Panc1 (cell line): Measurements from ENCODE around the gene AGRP. TPM values are rescaled to one million over a fixed set of nuclear protein-coding genes. Genes with fewer than 3 reads are reported as not detected.

Experiments
- ATAC-seq: fragments of 200-7000 bp; cut with Tn5 transposase; 2 replicates; pipeline ENCODE4 v1.9.1; 2020; ENCODE audit warnings: mild to moderate bottlenecking, moderate library complexity
- BruUV-seq: library from RNA; stranded (reverse); fragments of 400-500 nt; replicated peaks from 2 replicates; lab custom pipeline; 2021; lab: Mats Ljungman, UMichigan
- CTCF ChIA-PET: fragments of 300-600 bp; sonication (Branson Sonifier 250); formaldehyde crosslinking; loops from one replicate; lab custom pipeline; 2022; ENCODE audit warnings: antibody characterized with exemption; lab: Charles Lee
- POLR2A ChIA-PET: fragments of 300-600 bp; sonication (Branson Sonifier 250); formaldehyde crosslinking; loops from one replicate; lab custom pipeline; 2022; ENCODE audit warnings: antibody characterized with exemption; lab: Charles Lee
- DNase-seq: peaks from one replicate; pipeline ENCODE4 v3.0.0-alpha.2; 2010; ENCODE audit warnings: low read depth, low spot score
- H3K27ac ChIP-seq: 2 replicates; pipeline ENCODE4 v1.5.1; 2011; ENCODE audit warnings: mild to moderate bottlenecking, low read length, inconsistent platforms
- H3K27me3 ChIP-seq: fragments of 200-500 bp; sonication (Bioruptor generic); 2 replicates; pipeline ENCODE4 v1.6.0; 2014; ENCODE audit warnings: low read length, inconsistent platforms; ENCODE audit not compliant: control insufficient read depth, insufficient read depth
- H3K36me3 ChIP-seq: fragments of 200-500 bp; sonication (Bioruptor generic); 2 replicates; pipeline ENCODE4 v1.5.1; 2014; ENCODE audit warnings: inconsistent platforms, mild to moderate bottlenecking, low read length, moderate library complexity; ENCODE audit not compliant: control insufficient read depth, insufficient read depth
- H3K4me1 ChIP-seq: 2 replicates; pipeline ENCODE4 v1.5.1; 2011; ENCODE audit warnings: inconsistent platforms, mild to moderate bottlenecking, low read length, moderate library complexity; ENCODE audit not compliant: control insufficient read depth, insufficient read depth
- H3K4me3 ChIP-seq, 2 experiments: 2 replicates each; pipeline ENCODE4 v1.5.1; 2011 to 2012; ENCODE audit warnings: low read depth in 2 of 2, low read length in 2 of 2, mild to moderate bottlenecking in 2 of 2, inconsistent platforms in 1 of 2, moderate library complexity in 1 of 2
- H3K9me3 ChIP-seq: fragments of 200-500 bp; sonication (Bioruptor generic); 2 replicates; pipeline ENCODE4 v1.5.1; 2014; ENCODE audit warnings: low read depth, mild to moderate bottlenecking, inconsistent platforms, low read length, moderate library complexity; ENCODE audit not compliant: control insufficient read depth, insufficient read depth
- POLR2AphosphoS5 ChIP-seq: IDR thresholded peaks from 2 replicates; pipeline ENCODE4 v1.6.1; 2012; ENCODE audit warnings: mild to moderate bottlenecking, low read depth, low read length, moderate library complexity
- SIN3A ChIP-seq: IDR thresholded peaks from 2 replicates; pipeline ENCODE4 v1.6.1; 2012; ENCODE audit warnings: low read depth, mild to moderate bottlenecking, low read length, moderate library complexity, borderline replicate concordance; ENCODE audit not compliant: insufficient read depth
- TCF7L2 ChIP-seq: IDR thresholded peaks from 2 replicates; pipeline ENCODE4 v1.6.1; 2011; ENCODE audit warnings: mild to moderate bottlenecking, low read depth, low read length, inconsistent platforms
- in situ Hi-C: cut with HindIII; loops from 2 replicates; pipeline ENCODE4 v1.10.0; 2016; ENCODE audit warnings: low sequenced_read_pairs, low pct_unique_long_range_greater_than_20kb
- intact Hi-C: fragments of 100-400 bp; cut with micrococcal nuclease; formaldehyde crosslinking; loops from one replicate; pipeline ENCODE4 v1.10.0; 2022; ENCODE audit not compliant: unreplicated experiment
- total RNA-seq: library from RNA; stranded (reverse); gene quantifications from one replicate; pipeline ENCODE4 v1.2.1, GENCODE V29; 2021; ENCODE audit not compliant: unreplicated experiment
- TF ChIP-seq, protein P1 (sequence below), 2 experiments: IDR thresholded peaks; 2 replicates each; pipeline ENCODE4 v1.6.1; 2011 to 2012; ENCODE audit warnings: low read depth in 2 of 2, control low read depth in 1 of 2, low read length in 1 of 2, mild to moderate bottlenecking in 1 of 2, moderate library complexity in 1 of 2; ENCODE audit not compliant: insufficient read depth in 1 of 2
- TF ChIP-seq, protein P2 (sequence below): fragments of 450-650 bp; IDR thresholded peaks from 2 replicates; pipeline ENCODE4 v1.5.1; 2017; ENCODE audit warnings: mild to moderate bottlenecking

Gene AGRP
- total RNA-seq, 1 experiment from 2014 or later: not detected

DNA sequence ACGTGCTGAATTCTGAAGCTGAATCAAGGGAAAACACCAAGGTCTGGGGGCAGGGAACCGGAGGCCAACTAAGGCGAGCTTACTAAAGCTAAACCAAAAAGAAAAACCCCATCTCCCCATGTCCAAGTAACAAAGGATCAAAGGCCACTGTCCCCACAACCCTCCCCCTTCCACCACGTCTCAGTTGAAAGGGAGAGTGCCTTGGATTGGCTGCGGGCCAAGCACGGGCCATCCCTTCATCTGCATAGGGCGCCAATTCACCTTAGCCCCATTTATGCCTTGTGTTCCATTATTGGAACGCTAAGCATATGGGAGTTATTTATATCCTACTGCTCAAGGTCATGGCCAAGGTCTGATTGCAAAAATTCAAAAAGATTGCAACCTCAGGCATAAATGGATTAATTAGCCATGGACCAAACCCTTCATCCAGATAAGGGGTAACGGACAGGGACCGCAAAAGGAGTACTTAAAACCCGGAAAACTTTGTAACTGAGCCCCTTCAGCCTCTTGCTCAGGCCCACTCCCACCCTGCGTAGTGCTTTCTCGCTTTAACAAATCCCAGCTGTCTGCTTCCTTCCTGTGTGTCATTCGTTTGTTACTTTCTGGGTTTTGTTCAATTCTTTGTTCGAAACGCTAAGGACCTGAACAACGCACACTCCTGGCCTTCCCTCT is 1.6 kb downstream of the AGRP start:
- in situ Hi-C loops: no loop called here
- BruUV-seq: TSS peak; percentile 83
- TF ChIP-seq SIN3A (no peak), POLR2AphosphoS5 (no peak), TCF7L2 (no peak)
- TF ChIP-seq, protein P1, sequence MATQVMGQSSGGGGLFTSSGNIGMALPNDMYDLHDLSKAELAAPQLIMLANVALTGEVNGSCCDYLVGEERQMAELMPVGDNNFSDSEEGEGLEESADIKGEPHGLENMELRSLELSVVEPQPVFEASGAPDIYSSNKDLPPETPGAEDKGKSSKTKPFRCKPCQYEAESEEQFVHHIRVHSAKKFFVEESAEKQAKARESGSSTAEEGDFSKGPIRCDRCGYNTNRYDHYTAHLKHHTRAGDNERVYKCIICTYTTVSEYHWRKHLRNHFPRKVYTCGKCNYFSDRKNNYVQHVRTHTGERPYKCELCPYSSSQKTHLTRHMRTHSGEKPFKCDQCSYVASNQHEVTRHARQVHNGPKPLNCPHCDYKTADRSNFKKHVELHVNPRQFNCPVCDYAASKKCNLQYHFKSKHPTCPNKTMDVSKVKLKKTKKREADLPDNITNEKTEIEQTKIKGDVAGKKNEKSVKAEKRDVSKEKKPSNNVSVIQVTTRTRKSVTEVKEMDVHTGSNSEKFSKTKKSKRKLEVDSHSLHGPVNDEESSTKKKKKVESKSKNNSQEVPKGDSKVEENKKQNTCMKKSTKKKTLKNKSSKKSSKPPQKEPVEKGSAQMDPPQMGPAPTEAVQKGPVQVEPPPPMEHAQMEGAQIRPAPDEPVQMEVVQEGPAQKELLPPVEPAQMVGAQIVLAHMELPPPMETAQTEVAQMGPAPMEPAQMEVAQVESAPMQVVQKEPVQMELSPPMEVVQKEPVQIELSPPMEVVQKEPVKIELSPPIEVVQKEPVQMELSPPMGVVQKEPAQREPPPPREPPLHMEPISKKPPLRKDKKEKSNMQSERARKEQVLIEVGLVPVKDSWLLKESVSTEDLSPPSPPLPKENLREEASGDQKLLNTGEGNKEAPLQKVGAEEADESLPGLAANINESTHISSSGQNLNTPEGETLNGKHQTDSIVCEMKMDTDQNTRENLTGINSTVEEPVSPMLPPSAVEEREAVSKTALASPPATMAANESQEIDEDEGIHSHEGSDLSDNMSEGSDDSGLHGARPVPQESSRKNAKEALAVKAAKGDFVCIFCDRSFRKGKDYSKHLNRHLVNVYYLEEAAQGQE (IDR thresholded peaks at IDR 0.05; ENCODE audit: insufficient read depth in 1 of 2, low read depth in 2 of 2, low read length in 1 of 2): no peak
- TF ChIP-seq, protein P2, sequence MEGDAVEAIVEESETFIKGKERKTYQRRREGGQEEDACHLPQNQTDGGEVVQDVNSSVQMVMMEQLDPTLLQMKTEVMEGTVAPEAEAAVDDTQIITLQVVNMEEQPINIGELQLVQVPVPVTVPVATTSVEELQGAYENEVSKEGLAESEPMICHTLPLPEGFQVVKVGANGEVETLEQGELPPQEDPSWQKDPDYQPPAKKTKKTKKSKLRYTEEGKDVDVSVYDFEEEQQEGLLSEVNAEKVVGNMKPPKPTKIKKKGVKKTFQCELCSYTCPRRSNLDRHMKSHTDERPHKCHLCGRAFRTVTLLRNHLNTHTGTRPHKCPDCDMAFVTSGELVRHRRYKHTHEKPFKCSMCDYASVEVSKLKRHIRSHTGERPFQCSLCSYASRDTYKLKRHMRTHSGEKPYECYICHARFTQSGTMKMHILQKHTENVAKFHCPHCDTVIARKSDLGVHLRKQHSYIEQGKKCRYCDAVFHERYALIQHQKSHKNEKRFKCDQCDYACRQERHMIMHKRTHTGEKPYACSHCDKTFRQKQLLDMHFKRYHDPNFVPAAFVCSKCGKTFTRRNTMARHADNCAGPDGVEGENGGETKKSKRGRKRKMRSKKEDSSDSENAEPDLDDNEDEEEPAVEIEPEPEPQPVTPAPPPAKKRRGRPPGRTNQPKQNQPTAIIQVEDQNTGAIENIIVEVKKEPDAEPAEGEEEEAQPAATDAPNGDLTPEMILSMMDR: no peak; the same call in 1 of the 2 replicates
- POLR2A ChIA-PET: interaction anchor here (0.6 kb wide), 1 partner anchor 8 kb away, joined by 3 read pairs; no protein-coding TSS in a partner anchor
- Histone ChIP-seq H3K4me3 (peak overlapping the region; percentile 80 to 95), H3K36me3 (no peaks in the 10 kb centered on the region; the same call in 1 of the 2 replicates), H3K9me3 (no peaks in the 10 kb centered on the region), H3K27me3 (no peaks in the 10 kb centered on the region), H3K27ac (peak overlapping the region; percentile 91), H3K4me1 (peaks cover 5% of the 10 kb centered on the region; the same call in 1 of the 2 replicates)
- CTCF ChIA-PET: interaction anchor here (0.5 to 1.5 kb wide), 6 partner anchors 11 to 100 kb away, joined by 4 to 14 read pairs (median 6); no protein-coding TSS in a partner anchor
- DNase-seq (no peak), ATAC-seq (peak; percentile 3)
- intact Hi-C loops: no loop called here

DNA sequence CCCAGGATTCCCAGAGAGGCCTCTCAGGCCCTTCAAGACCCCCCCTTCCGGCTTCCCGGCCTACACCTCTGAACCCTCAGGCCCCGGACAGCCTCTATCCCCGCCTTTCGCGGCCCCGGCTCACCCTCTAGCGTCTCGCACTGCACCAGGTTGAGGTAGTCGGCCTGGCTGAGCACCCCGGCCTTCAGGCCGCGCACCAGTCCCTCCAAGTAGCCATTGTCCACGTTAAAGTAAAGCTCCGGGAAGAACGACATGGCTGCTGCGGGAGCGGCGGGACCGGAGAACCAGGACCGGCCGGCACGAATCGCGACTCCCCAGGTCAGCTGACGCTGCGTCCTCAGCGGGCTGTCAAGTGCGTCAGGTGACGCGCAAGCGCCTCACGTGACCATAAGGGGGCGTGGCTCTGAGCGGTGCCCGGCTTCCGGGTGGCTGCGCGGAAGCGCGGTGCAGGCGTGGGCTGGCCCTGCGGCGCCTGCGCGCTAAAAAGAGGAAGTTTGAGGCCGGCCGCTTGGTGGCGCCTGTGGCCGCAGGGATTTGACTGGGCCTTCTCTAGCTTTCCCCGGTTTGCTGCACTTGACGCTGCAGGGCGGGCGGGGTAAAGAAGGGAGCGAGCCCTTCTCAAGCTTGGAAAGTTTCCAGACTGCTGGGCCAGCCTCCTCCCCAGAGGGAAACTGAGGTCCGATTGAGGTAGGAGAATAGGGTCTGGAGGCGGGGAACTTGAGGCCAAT is 2.4 kb downstream of the AGRP start, which contains the start of gene ATP6V0D1:
Gene ATP6V0D1, minus strand, starts transcription at position 325 of the 728 bp plus-strand sequence. Its CDS starts 71 bp downstream, at position 254.
- in situ Hi-C loops: no loop called here
- CTCF ChIA-PET: interaction anchor here (0.5 to 1.5 kb wide), 7 partner anchors 10 to 100 kb away, joined by 4 to 14 read pairs (median 6); no protein-coding TSS in a partner anchor
- Histone ChIP-seq H3K27me3 (no peaks in the 10 kb centered on the region), H3K4me1 (peaks cover 5% of the 10 kb centered on the region; the same call in 1 of the 2 replicates), H3K9me3 (no peaks in the 10 kb centered on the region), H3K36me3 (no peaks in the 10 kb centered on the region; the same call in 1 of the 2 replicates), H3K4me3 (peak within 1 kb of the TSS; percentile 80 to 95), H3K27ac (peak within 1 kb of the TSS; percentile 91)
- intact Hi-C loops: no loop called here
- BruUV-seq: no TSS peak
- POLR2A ChIA-PET: interaction anchor here (0.5 to 0.6 kb wide), 2 partner anchors 9 to 61 kb away, joined by 3 read pairs; no protein-coding TSS in a partner anchor
- DNase-seq (peak; percentile 90), ATAC-seq (peak; percentile 97)
- TF ChIP-seq SIN3A (peak; percentile 97; the same call in 1 of the 2 replicates), POLR2AphosphoS5 (peak; percentile 46; the same call in 1 of the 2 replicates)
- TF ChIP-seq, protein P2: peak; percentile 92
- TF ChIP-seq, protein P1 (IDR thresholded peaks at IDR 0.05; ENCODE audit: insufficient read depth in 1 of 2, low read depth in 2 of 2, low read length in 1 of 2): no peak
